Measurements from ENCODE around the gene ASGR1.
"Not testable (repeated sequence)": the region's sequence is repeated elsewhere in the genome, so short reads cannot be mapped to it uniquely, and the experiment has no call there.

Gene ASGR1

GRCh38 chr17:7158424-7158823, 20.7 kb downstream of the ASGR1 start:
- DNase-seq = not testable (repeated sequence)

- DNase-seq = no peak
Observed at GRCh38 chr17:7156342-7156940, 22.7 kb downstream of the ASGR1 start.

GRCh38 chr17:7147772-7148171, 31.4 kb downstream of the ASGR1 start:
- no peak for DNase-seq

- DNase-seq = peak; percentile 22
Observed at GRCh38 chr17:7146115-7146514, 33.1 kb downstream of the ASGR1 start.

- no peak for DNase-seq
Observed at GRCh38 chr17:7144213-7144612, 35.0 kb downstream of the ASGR1 start.

- no peak for DNase-seq
Observed at GRCh38 chr17:7141824-7142223, 37.3 kb downstream of the ASGR1 start.

GRCh38 chr17:7139400-7139799, 39.8 kb downstream of the ASGR1 start:
- no peak for DNase-seq

- DNase-seq = no peak
Observed at GRCh38 chr17:7138800-7139381, 40.3 kb downstream of the ASGR1 start.

- DNase-seq = no peak
Observed at GRCh38 chr17:7137171-7137943, 41.8 kb downstream of the ASGR1 start.

GRCh38 chr17:7136266-7136877, 42.8 kb downstream of the ASGR1 start:
- peak; percentile 57 for DNase-seq

- no peak for DNase-seq
Observed at GRCh38 chr17:7133916-7134315, 45.3 kb downstream of the ASGR1 start.

- DNase-seq = peak; percentile 15
Observed at GRCh38 chr17:7133424-7133823, 45.7 kb downstream of the ASGR1 start.

- no peak for DNase-seq
Observed at GRCh38 chr17:7132511-7133094, 46.6 kb downstream of the ASGR1 start.

- no peak for DNase-seq
Observed at GRCh38 chr17:7131423-7131791, 47.8 kb downstream of the ASGR1 start.

- no peak for DNase-seq
Observed at GRCh38 chr17:7130621-7131422, 48.3 kb downstream of the ASGR1 start.

GRCh38 chr17:7129311-7129710, 49.9 kb downstream of the ASGR1 start:
- no peak for DNase-seq

- DNase-seq = no peak
Observed at GRCh38 chr17:7128160-7128559, 51.0 kb downstream of the ASGR1 start.

GRCh38 chr17:7127501-7127900, 51.7 kb downstream of the ASGR1 start:
- DNase-seq = not testable (repeated sequence)

- DNase-seq = not testable (repeated sequence)
Observed at GRCh38 chr17:7126386-7126785, 52.8 kb downstream of the ASGR1 start.

- DNase-seq = no peak
Observed at GRCh38 chr17:7124923-7125322, 54.2 kb downstream of the ASGR1 start.

- DNase-seq = no peak
Observed at GRCh38 chr17:7123844-7124243, 55.3 kb downstream of the ASGR1 start.

All from fibroblast of skin of scalp (primary cell).